ENCODE results near the gene CPXM1.

The CPXM1 gene

GRCh38 chr20:2807019-2807418 is 6.6 kb upstream of the CPXM1 start:
- H3K36me3 ChIP-seq = no peaks in the 10 kb centered on the region
- H3K9me3 ChIP-seq = no peaks in the 10 kb centered on the region
- no peak for TF ChIP-seq CTCF (IDR thresholded peaks at IDR 0.05)
- no peak overlapping the region for H3K27ac ChIP-seq
- peaks cover 82% of the 10 kb centered on the region for H3K27me3 ChIP-seq
- no peak overlapping the region for H3K4me3 ChIP-seq (ENCODE audit: low read depth in 1 of 2, low read length in 1 of 2)
- H3K4me1 ChIP-seq (ENCODE audit: control insufficient read depth in 1 of 2, insufficient read depth in 1 of 2, low read depth in 1 of 2, low read length in 1 of 2) = no peaks in the 10 kb centered on the region

GRCh38 chr20:2806351-2806701 is 5.9 kb upstream of the CPXM1 start:
- peaks cover 83% of the 10 kb centered on the region for H3K27me3 ChIP-seq
- no peak for TF ChIP-seq CTCF (IDR thresholded peaks at IDR 0.05)

GRCh38 chr20:2805689-2806350 is 5.4 kb upstream of the CPXM1 start:
- Histone ChIP-seq H3K27ac (no peak overlapping the region), H3K4me1 (ENCODE audit: control insufficient read depth in 1 of 2, insufficient read depth in 1 of 2, low read depth in 1 of 2, low read length in 1 of 2) (peaks cover 5% of the 10 kb centered on the region in 2 experiments), H3K9me3 (no peaks in the 10 kb centered on the region), H3K4me3 (ENCODE audit: low read depth in 1 of 2, low read length in 1 of 2) (no peak overlapping the region), H3K27me3 (peaks cover 88% of the 10 kb centered on the region), H3K36me3 (no peaks in the 10 kb centered on the region)
- no peak for TF ChIP-seq CTCF (IDR thresholded peaks at IDR 0.05)

More at GRCh38 chr20:2806351-2806701, 5.9 kb upstream of the CPXM1 start:
- H3K9me3 ChIP-seq = no peaks in the 10 kb centered on the region
- peaks cover under 1% of the 10 kb centered on the region in 2 experiments for H3K4me1 ChIP-seq (ENCODE audit: control insufficient read depth in 1 of 2, insufficient read depth in 1 of 2, low read depth in 1 of 2, low read length in 1 of 2)
- H3K27ac ChIP-seq = no peak overlapping the region
- no peak overlapping the region for H3K4me3 ChIP-seq (ENCODE audit: low read depth in 1 of 2, low read length in 1 of 2)
- H3K36me3 ChIP-seq = no peaks in the 10 kb centered on the region

- no peak for TF ChIP-seq CTCF (IDR thresholded peaks at IDR 0.05)
- Histone ChIP-seq H3K4me1 (ENCODE audit: control insufficient read depth in 1 of 2, insufficient read depth in 1 of 2, low read depth in 1 of 2, low read length in 1 of 2) (peaks cover 11 to 13% of the 10 kb centered on the region in 2 experiments), H3K27me3 (peaks cover 96% of the 10 kb centered on the region), H3K27ac (no peak overlapping the region), H3K4me3 (ENCODE audit: low read depth in 1 of 2, low read length in 1 of 2) (no peak overlapping the region), H3K36me3 (no peaks in the 10 kb centered on the region), H3K9me3 (no peaks in the 10 kb centered on the region)
Measured at GRCh38 chr20:2804852-2805688, 4.6 kb upstream of the CPXM1 start.

GRCh38 chr20:2804041-2804828 is 3.8 kb upstream of the CPXM1 start:
- Histone ChIP-seq H3K36me3 (no peaks in the 10 kb centered on the region), H3K9me3 (no peaks in the 10 kb centered on the region), H3K4me1 (ENCODE audit: control insufficient read depth in 1 of 2, insufficient read depth in 1 of 2, low read depth in 1 of 2, low read length in 1 of 2) (peaks cover 19 to 20% of the 10 kb centered on the region in 2 experiments), H3K27me3 (peaks cover 98% of the 10 kb centered on the region), H3K4me3 (ENCODE audit: low read depth in 1 of 2, low read length in 1 of 2) (no peak overlapping the region), H3K27ac (no peak overlapping the region)
- TF ChIP-seq CTCF (IDR thresholded peaks at IDR 0.05) = no peak
